ENCODE measurements around the gene EFHC2. TPM values are rescaled to one million over a fixed set of nuclear protein-coding genes. Genes with fewer than 3 reads are reported as not detected.
A peak's percentile ranks its signal among the peaks of the same experiment; 100 is the strongest.

The EFHC2 gene
- total RNA-seq, result 3.7 TPM

- DNase-seq (ENCODE audit: low spot score), result peak; percentile 16
Measured at GRCh38 chrX:44343412-44344141, at the start of gene EFHC2. EFHC2 (minus strand) TSS chrX:44343672; CDS start chrX:44343588, 84 bp downstream.

- no peak for DNase-seq (ENCODE audit: low spot score)
Measured at GRCh38 chrX:44392767-44393166, 49.3 kb upstream of the EFHC2 start.

GRCh38 chrX:44384688-44385338 lies 41.3 kb upstream of the EFHC2 start:
- DNase-seq (ENCODE audit: low spot score), result no peak

GRCh38 chrX:44382871-44383270 lies 39.4 kb upstream of the EFHC2 start:
- no peak for DNase-seq (ENCODE audit: low spot score)

- peak; percentile 14 for DNase-seq (ENCODE audit: low spot score)
Measured at GRCh38 chrX:44352758-44353157, 9.3 kb upstream of the EFHC2 start.

GRCh38 chrX:44349561-44349960 lies 6.1 kb upstream of the EFHC2 start:
- no peak for DNase-seq (ENCODE audit: low spot score)

- DNase-seq (ENCODE audit: low spot score), result no peak
Measured at GRCh38 chrX:44344687-44345086, 1.2 kb upstream of the EFHC2 start.

GRCh38 chrX:44344194-44344593 lies 722 bp upstream of the EFHC2 start:
- DNase-seq (ENCODE audit: low spot score), result no peak

GRCh38 chrX:44342866-44343265 lies 606 bp downstream of the EFHC2 start:
- no peak for DNase-seq (ENCODE audit: low spot score)

- no peak for DNase-seq (ENCODE audit: low spot score)
Measured at GRCh38 chrX:44338361-44338760, 5.1 kb downstream of the EFHC2 start.

- no peak for DNase-seq (ENCODE audit: low spot score)
Measured at GRCh38 chrX:44332437-44332836, 11.0 kb downstream of the EFHC2 start.

GRCh38 chrX:44330227-44330626 lies 13.2 kb downstream of the EFHC2 start:
- no peak for DNase-seq (ENCODE audit: low spot score)

GRCh38 chrX:44319550-44319949 lies 23.9 kb downstream of the EFHC2 start:
- no peak for DNase-seq (ENCODE audit: low spot score)

- DNase-seq (ENCODE audit: low spot score), result no peak
Measured at GRCh38 chrX:44317181-44317580, 26.3 kb downstream of the EFHC2 start.

- DNase-seq (ENCODE audit: low spot score), result no peak
Measured at GRCh38 chrX:44314808-44315207, 28.7 kb downstream of the EFHC2 start.

- peak; percentile 21 for DNase-seq (ENCODE audit: low spot score)
Measured at GRCh38 chrX:44314259-44314734, 29.2 kb downstream of the EFHC2 start.

- no peak for DNase-seq (ENCODE audit: low spot score)
Measured at GRCh38 chrX:44312421-44312820, 31.1 kb downstream of the EFHC2 start.

- no peak for DNase-seq (ENCODE audit: low spot score)
Measured at GRCh38 chrX:44310227-44310626, 33.2 kb downstream of the EFHC2 start.

- DNase-seq (ENCODE audit: low spot score), result no peak
Measured at GRCh38 chrX:44308869-44309268, 34.6 kb downstream of the EFHC2 start.

- DNase-seq (ENCODE audit: low spot score), result peak; percentile 12
Measured at GRCh38 chrX:44306356-44306755, 37.1 kb downstream of the EFHC2 start.

- DNase-seq (ENCODE audit: low spot score), result no peak
Measured at GRCh38 chrX:44305921-44306320, 37.6 kb downstream of the EFHC2 start.

- no peak for DNase-seq (ENCODE audit: low spot score)
Measured at GRCh38 chrX:44303119-44303518, 40.4 kb downstream of the EFHC2 start.

GRCh38 chrX:44299177-44299576 lies 44.3 kb downstream of the EFHC2 start:
- no peak for DNase-seq (ENCODE audit: low spot score)

Measured in mucosa of gallbladder (tissue), 1 donor.